IPS-11a (cell line): ENCODE results near the gene RASL11B.
"Not testable (repeated sequence)": the region's sequence is repeated elsewhere in the genome, so short reads cannot be mapped to it uniquely, and the experiment has no call there.

ENCODE experiments used
- H3K4me3 ChIP-seq: one replicate; pipeline ENCODE4 v1.5.1; 2013; ENCODE audit warnings: low read depth, low read length, control low read depth

The RASL11B gene

GRCh38 chr4:52861879-52862616 is at the start of gene RASL11B:
Gene RASL11B, plus strand, starts transcription at chr4:52862317. Its CDS starts 191 bp downstream, at chr4:52862508.
- peak within 1 kb of the TSS; percentile 90 for H3K4me3 ChIP-seq

GRCh38 chr4:52813546-52813945 is 48.6 kb upstream of the RASL11B start:
- no peak overlapping the region for H3K4me3 ChIP-seq

- no peak overlapping the region for H3K4me3 ChIP-seq
Measured at GRCh38 chr4:52822583-52822971, 39.5 kb upstream of the RASL11B start.

GRCh38 chr4:52822972-52823701 is 39.0 kb upstream of the RASL11B start:
- no peak overlapping the region for H3K4me3 ChIP-seq

GRCh38 chr4:52823702-52824092 is 38.4 kb upstream of the RASL11B start:
- no peak overlapping the region for H3K4me3 ChIP-seq

GRCh38 chr4:52824270-52824602 is 37.9 kb upstream of the RASL11B start:
- H3K4me3 ChIP-seq, result no peak overlapping the region

GRCh38 chr4:52824603-52825459 is 37.3 kb upstream of the RASL11B start:
- H3K4me3 ChIP-seq, result no peak overlapping the region

- no peak overlapping the region for H3K4me3 ChIP-seq
Measured at GRCh38 chr4:52825460-52826090, 36.5 kb upstream of the RASL11B start.

- no peak overlapping the region for H3K4me3 ChIP-seq
Measured at GRCh38 chr4:52833941-52834525, 28.1 kb upstream of the RASL11B start.

- not testable (repeated sequence) for H3K4me3 ChIP-seq
Measured at GRCh38 chr4:52834641-52835456, 27.3 kb upstream of the RASL11B start.

GRCh38 chr4:52836120-52836519 is 26.0 kb upstream of the RASL11B start:
- H3K4me3 ChIP-seq, result no peak overlapping the region

GRCh38 chr4:52836678-52837077 is 25.4 kb upstream of the RASL11B start:
- H3K4me3 ChIP-seq, result no peak overlapping the region

- no peak overlapping the region for H3K4me3 ChIP-seq
Measured at GRCh38 chr4:52837716-52838558, 24.2 kb upstream of the RASL11B start.

- no peak overlapping the region for H3K4me3 ChIP-seq
Measured at GRCh38 chr4:52838729-52839586, 23.2 kb upstream of the RASL11B start.

GRCh38 chr4:52840531-52841370 is 21.4 kb upstream of the RASL11B start:
- no peak overlapping the region for H3K4me3 ChIP-seq

GRCh38 chr4:52841682-52842456 is 20.2 kb upstream of the RASL11B start:
- H3K4me3 ChIP-seq, result no peak overlapping the region
